Lower leg skin (tissue), 4 donors: ENCODE measurements around the gene NEDD4L. TPM values are rescaled to one million over a fixed set of nuclear protein-coding genes. Genes with fewer than 3 reads are reported as not detected.

Experiments
- DNase-seq, 2 donors: peaks; one replicate each; pipeline ENCODE4 v3.0.0-alpha.2; 2019; ENCODE audit warnings: low spot score in 2 of 2
- H3K4me3 ChIP-seq: fragments of 200-600 bp; sonication (generic); 2 replicates; pipeline ENCODE4 v1.5.1; 2017; ENCODE audit warnings: mild to moderate bottlenecking, low read depth; ENCODE audit not compliant: poor library complexity, severe bottlenecking
- CTCF ChIP-seq, 3 donors: fragments of 450-650 bp; IDR thresholded peaks; one replicate each; pipeline ENCODE4 v1.5.1; 2016; ENCODE audit warnings: antibody characterized with exemption in 3 of 3, mild to moderate bottlenecking in 3 of 3, moderate library complexity in 2 of 3
- POLR2A ChIP-seq, 2 donors: fragments of 450-650 bp; IDR thresholded peaks; one replicate each; pipeline ENCODE4 v1.6.1; 2016 to 2017; ENCODE audit warnings: antibody characterized with exemption in 2 of 2, mild to moderate bottlenecking in 1 of 2, moderate library complexity in 1 of 2
- WGBS, 2 donors: methylation state at CpG; one replicate each; pipeline ENCODE4 v1.1.5; 2018; 5-methylcytosine and 5-hydroxymethylcytosine counted together
- intact Hi-C: fragments of 100-400 bp; cut with DNase I; formaldehyde crosslinking; loops from one replicate; pipeline ENCODE4 v1.15.0; 2023; ENCODE audit warnings: low total_unique reads
- total RNA-seq, 4 donors: library from RNA; depleted of rRNA; stranded (reverse); fragments of >200 nt; gene quantifications; one replicate each; pipeline ENCODE4 v1.1.0, GENCODE V29; 2016

Gene NEDD4L
- total RNA-seq, 4 donors from 2014 or later, result 22.9 to 127 (median 35.0) TPM

GRCh38 chr18:58252166-58252565, 208.1 kb downstream of the NEDD4L start:
- no peak overlapping the region for H3K4me3 ChIP-seq
- intact Hi-C loops, result no loop called here
- TF ChIP-seq CTCF (IDR thresholded peaks at IDR 0.05) (no peak), POLR2A (IDR thresholded peaks at IDR 0.05) (no peak)
- 81 to 82% methylated on average over 6 of the region's 6 CpGs for WGBS, 2 donors
- DNase-seq, result no peak

GRCh38 chr18:58253318-58253717, 209.3 kb downstream of the NEDD4L start:
- TF ChIP-seq POLR2A (IDR thresholded peaks at IDR 0.05) (no peak), CTCF (IDR thresholded peaks at IDR 0.05) (no peak)
- WGBS, 2 donors, result 95% methylated on average over 2 of the region's 2 CpGs
- no peak overlapping the region for H3K4me3 ChIP-seq
- intact Hi-C loops, result no loop called here
- DNase-seq, result no peak

GRCh38 chr18:58253871-58254270, 209.8 kb downstream of the NEDD4L start:
- no peak for DNase-seq
- TF ChIP-seq POLR2A (IDR thresholded peaks at IDR 0.05) (no peak), CTCF (IDR thresholded peaks at IDR 0.05) (no peak)
- intact Hi-C loops, result no loop called here
- no peak overlapping the region for H3K4me3 ChIP-seq
- WGBS, 2 donors, result 94 to 98% methylated on average over 1 of the region's 1 CpG

- intact Hi-C loops, result no loop called here
- WGBS, 2 donors, result 79 to 80% methylated on average over 17 of the region's 17 CpGs
- no peak for DNase-seq
- no peak overlapping the region for H3K4me3 ChIP-seq
- TF ChIP-seq CTCF (IDR thresholded peaks at IDR 0.05), result no peak
- no peak for TF ChIP-seq POLR2A (IDR thresholded peaks at IDR 0.05)
Measured at GRCh38 chr18:58254873-58255511, 211.0 kb downstream of the NEDD4L start.

GRCh38 chr18:58255701-58256311, 211.8 kb downstream of the NEDD4L start:
- WGBS, 2 donors, result 93 to 97% methylated on average over 33 to 36 of the region's 67 CpGs
- intact Hi-C loops, result no loop called here
- DNase-seq, result no peak
- H3K4me3 ChIP-seq, result no peak overlapping the region
- TF ChIP-seq CTCF (IDR thresholded peaks at IDR 0.05) (no peak), POLR2A (IDR thresholded peaks at IDR 0.05) (no peak)
